GM19351 (cell line): ENCODE data around the gene LMNB1.
"Not testable (repeated sequence)": the region's sequence is repeated elsewhere in the genome, so short reads cannot be mapped to it uniquely, and the experiment has no call there.

Source experiments
- ATAC-seq: cut with Tn5 transposase; IDR thresholded peaks from one replicate; pipeline ENCODE4 v1.9.1; 2021; ENCODE audit warnings: mild to moderate bottlenecking, moderate library complexity; ENCODE audit not compliant: unreplicated experiment

The LMNB1 gene

DNA sequence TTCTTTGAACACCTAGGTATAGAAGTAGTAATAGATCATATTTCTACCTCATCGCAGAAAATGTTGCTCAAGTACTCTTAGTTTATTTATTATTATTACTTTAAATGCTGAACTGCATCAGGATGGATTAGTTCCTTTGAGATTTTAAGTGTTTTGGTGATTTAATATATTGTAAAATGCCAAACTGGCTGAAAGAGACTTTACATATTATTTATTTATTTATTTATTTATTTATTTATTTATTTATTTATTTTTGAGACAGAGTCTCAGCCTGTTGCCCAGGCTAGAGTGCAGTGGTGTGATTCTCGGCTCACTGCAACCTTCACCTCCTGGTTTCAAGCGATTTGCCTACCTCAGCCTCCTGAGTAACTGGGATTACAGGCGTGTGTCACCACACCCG lies 42.3 kb downstream of the LMNB1 start:
- ATAC-seq = no peak

DNA sequence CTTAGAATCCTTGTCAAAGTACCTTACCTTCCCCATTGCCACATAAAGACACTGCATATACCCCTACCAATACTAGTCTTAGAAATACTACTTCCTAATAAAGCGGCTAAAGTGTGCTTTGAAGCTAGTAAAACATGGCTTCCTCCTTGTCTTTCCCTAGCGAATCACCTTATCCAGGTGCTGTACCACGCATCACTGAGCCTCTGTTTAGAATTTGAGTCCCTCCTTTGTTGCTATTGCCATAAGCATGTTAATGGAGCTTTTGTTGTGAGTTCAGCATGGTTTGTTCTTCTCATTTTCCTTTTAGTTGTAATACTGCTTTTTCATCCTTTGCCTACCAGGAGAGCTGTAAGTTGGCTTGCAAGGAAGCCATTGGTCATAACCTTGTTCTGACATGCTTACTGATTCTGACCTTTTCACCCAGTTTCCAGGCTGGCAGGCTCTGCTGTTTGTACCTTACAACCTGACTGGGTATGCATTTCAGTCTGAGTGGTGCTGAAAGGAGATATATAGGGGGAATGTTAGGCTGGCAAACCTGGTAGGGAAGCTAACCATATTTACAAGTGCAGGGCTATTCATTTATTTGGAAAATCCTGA lies 49.8 kb downstream of the LMNB1 start:
- ATAC-seq = no peak

DNA sequence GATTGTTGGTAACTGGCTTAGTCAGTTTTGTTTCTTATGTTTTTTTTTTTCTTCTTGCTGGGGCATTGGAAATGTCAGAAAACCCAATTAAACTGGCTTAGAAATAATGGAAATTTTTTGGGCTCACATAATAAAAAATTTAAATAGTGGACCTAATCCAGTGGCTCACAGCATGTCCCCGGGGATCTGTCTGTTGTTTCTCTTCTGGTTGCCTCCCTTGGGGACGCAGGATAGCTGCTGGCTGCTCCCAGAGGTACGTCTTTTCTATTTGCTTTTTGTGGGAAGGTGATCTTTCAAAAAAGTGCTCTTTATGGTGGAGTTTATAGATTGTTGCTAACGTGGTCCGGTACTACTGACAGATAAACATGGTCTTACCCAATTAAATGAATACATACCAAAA lies 52.2 kb downstream of the LMNB1 start:
- ATAC-seq = no peak

DNA sequence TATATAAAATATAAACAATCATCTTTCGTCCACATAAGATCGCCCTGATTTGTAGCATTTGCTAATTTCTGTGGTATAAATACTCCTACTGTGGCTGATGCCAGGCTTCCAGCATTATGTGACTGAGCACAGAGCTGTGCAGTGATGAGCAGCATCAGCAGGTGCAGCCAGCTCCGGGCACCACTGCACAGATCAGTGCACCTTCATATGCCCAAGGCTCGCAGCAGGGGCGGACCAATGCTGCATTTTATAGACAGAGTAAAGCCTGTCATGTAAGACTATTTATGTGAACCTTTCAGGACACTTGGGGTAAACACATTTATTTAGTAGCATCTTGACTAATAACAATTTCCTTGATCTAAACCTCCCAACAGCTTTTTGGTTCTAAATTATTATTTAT lies 53.1 kb downstream of the LMNB1 start:
- no peak for ATAC-seq

DNA sequence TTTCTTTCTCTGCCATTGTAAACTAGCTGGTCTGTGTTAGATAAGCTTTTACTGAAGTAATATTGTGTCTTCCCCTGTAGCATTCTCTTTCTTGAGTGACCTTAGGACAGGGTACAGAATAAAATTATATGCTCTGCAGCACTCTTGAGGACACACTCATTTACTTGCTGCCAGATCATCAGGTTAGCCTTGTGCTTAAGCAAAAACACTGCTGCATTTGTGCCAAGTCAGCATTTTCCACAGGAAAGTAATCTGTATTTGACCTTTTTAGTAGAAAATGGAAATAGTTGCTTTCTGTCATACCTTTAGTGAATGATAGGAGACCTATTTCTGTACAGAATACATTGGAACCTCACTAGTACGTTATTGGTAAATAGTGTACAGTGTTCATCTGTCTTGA lies 54.2 kb downstream of the LMNB1 start:
- ATAC-seq = no peak

DNA sequence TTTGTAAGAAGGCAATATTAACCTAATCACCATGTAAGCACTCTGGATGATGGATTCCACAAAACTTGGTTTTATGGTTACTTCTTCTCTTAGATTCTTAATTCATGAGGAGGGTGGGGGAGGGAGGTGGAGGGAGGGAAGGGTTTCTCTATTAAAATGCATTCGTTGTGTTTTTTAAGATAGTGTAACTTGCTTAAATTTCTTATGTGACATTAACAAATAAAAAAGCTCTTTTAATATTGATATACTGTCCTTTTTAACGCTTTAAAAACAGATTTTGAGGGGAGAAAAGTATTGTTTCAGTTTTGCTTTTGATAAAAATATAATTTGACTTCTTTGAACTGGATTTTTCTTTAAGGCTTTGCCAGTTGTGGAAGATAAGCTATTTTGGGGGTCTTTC lies 59.8 kb downstream of the LMNB1 start:
- ATAC-seq = no peak

DNA sequence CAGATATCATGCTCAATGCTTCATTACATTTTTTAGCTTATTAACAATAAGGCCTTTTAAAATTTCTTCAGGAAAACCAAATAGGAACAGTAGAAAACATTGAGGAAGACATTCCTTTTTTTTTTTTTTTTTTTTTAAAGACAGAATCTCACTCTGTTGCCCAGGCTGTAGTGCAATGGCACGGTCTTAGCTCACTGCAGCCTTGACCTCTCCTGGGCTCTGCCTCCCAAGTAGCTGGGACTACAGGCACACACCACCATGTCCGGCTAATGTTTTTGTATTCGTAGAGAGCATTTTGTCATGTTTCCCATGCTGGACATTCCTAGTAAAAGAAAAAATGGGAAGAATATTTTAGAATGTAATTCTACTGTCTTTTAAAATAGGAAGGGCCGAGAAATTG lies 60.3 kb downstream of the LMNB1 start:
- no peak for ATAC-seq

DNA sequence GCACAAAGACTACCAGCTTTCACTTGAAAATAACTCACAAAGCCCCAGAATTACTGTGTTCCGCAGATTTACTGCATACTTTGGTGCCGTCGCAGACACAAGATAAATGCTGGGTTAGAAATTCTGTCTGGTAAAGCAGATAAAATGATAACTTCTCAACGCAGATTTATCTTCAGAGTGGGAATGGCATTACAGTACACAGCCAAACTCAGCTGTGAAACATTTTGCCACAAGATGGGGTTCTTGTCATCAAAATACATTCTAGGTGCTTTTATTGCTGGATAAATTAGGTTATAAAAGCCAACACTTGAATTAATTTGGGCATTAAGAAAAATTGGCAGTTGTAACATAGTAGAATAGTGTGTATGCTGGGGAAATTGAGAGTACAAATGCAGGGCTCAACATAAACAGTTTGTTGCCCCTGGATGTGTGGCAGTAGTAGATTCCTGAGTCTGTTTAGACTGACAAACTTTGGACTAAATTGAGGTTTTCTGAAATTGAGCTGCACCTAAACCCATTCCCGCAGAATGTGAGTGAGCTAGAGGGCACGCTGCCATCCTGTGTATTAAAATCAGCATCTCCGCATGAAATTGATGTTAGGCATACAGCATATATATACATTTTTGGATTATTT lies 61.1 kb downstream of the LMNB1 start:
- no peak for ATAC-seq

DNA sequence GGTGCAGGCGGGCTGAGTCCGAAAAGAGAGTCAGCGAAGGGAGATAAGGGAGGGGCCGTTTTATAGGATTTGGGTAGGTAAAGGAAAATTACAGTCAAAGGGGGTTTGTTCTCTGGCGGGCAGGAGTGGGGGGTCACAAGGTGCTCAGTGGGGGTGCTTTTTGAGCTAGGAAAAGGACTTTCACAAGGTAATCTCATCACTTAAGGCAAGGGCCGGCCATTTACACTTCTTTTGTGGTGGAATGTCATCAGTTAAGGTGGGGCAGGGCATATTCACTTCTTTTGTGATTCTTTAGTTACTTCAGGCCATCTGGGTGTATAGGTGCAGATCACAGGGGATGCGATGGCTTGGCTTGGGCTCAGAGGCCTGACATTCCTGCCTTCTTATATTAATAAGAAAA lies 62.5 kb downstream of the LMNB1 start:
- not testable (repeated sequence) for ATAC-seq

DNA sequence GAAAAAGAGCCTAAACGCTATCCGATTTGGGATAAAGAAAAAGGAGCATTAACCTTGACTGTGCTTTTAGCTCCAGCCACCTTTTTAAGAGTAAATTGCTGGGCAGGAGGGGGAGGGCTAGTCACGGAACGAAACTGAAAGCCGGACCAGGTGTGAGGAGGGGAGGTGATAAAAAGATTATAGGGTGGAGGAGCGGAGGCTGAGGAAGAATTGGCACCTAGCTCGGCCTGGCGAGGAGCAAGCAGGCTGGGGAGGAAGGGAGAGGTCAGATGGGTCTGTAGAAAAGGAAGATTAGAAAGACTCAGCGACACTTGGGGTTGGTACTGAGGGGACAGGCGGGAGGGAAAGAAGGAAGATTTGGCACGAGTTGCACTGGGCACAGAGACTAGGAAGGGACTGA lies 66.4 kb downstream of the LMNB1 start:
- ATAC-seq = not testable (repeated sequence)

DNA sequence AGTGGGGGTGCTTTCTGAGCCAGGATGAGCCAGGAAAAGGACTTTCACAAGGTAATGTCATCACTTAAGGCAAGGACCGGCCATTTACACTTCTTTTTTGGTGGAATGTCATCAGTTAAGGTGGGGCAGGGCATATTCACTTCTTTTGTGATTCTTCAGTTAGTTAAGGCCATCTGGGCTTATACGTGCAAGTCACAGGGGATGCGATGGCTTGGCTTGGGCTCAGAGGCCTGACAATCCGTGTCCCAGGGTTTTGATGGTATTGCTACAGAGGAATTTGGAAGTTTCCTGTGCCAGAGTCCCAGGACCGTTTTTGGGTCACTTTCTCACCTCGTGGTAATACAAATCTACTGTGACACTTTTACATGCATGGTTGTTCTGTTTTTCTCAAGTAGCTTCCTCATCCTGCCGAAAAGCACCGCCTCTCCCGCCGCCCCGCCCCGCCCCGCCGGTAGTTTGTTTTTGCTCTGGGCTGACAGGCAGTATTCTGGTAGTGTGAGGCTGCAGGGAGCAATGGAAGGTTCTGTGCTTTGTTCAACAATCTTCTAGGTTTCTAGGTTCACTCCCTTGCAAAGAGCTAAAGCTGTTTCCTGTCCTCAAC lies 68.6 kb downstream of the LMNB1 start:
- ATAC-seq = peak; percentile 98

DNA sequence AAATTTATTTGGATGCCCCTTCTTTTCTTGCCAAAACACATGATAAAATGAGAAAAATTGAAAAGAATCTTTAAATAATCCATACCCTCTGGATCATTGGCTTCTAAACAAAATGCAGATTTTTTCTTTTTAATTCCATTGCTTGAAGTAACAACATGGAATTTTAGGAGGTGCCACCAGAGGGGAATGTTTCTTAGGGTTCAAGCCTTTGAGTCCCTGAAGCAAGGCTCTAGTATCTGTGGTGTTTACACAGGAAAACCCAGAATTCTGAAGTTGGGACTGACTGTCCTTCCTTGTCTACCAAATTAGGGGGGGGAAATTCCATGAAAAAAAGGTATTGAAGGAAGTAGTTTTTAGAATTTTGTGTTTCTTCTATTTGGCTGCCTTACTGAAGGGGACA lies 69.4 kb downstream of the LMNB1 start:
- ATAC-seq = no peak

DNA sequence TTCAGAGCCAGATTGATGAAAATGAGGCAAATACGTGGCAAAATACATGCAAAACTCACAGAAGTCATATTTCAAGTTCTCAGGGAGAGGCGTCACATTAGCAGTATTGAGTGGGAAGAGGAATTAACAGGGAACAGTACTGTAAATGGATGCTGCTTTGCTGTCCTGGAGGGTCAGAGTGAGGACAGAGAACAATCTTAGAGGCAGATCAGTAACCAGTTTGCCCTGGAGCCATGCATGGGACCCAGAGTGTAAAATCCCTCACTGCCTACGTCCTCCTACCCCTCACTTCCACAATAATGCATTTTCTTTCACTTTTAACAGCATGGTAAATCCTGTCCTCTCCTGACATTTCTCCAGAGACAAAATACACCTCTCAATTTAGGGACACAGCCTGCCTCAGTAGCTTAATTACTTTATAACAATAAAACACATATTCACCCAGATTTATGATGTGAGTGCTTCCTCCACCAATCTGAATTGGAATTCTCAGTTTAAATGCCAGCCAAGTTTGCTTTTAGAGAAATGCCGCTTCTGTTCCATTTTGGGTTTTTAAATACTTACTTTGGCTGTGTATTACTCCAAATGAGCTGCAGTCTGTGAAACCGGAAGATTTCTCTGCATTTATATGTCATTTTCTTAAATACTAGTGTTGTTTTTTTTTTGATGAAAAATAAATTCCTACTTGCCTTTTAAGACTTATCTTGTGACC lies 70.0 kb downstream of the LMNB1 start:
- ATAC-seq = no peak

DNA sequence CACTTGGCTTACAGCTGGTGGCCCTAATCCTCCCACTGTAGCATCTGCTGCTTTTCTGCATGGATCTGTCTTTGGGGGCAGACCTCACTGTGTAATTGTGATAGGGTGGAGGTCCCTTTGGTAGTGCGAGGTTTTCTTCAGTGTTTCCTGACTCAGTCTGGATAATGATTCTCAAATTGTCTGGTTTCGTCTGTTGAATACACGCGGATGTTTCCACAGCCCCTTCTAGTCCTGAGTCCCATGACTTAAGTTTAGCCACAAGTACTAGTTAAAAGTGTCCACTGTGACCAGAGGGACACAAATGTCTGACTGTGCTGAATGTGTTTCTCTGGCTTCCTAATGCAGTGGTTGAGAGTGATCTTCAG lies 70.5 kb downstream of the LMNB1 start:
- ATAC-seq = no peak

DNA sequence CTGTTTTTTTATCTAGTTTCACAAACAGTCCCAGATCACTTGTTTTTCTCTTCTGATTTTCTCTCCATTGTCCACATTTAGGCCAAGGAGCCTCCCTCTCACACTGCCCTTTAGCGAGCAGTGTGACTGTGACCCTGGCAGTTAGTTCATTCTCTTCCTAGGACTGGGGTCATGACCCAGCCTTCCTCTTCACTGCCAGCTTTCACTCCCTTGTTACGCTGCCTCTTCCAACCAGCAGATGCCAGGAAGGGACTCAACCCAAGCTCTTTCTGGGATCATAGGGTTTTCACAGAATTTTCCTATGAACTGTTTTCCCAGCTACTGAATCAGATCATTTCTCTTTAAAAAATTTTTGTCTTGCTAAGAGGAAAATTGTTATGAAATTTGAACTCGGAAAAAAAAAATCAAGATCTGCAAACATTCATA lies 70.9 kb downstream of the LMNB1 start:
- no peak for ATAC-seq

DNA sequence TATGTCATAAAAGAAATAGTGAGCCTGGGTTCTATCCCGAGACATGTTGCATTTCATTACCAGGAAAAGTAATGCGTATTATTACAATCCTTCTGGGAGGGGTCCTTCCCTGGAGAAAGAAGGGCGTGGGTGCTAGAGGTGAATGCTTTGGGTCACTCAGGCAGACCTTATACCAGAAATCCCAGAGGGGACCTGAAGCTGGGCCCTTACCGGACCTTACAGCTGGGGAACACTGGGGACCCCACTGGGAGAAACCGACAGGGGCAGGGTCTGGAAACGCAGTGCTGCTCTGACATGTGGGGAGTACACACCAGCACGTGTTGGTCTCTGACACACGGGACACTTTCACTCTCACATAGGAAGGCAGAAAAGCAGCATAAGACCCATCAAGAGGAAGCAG lies 71.3 kb downstream of the LMNB1 start:
- no peak for ATAC-seq

DNA sequence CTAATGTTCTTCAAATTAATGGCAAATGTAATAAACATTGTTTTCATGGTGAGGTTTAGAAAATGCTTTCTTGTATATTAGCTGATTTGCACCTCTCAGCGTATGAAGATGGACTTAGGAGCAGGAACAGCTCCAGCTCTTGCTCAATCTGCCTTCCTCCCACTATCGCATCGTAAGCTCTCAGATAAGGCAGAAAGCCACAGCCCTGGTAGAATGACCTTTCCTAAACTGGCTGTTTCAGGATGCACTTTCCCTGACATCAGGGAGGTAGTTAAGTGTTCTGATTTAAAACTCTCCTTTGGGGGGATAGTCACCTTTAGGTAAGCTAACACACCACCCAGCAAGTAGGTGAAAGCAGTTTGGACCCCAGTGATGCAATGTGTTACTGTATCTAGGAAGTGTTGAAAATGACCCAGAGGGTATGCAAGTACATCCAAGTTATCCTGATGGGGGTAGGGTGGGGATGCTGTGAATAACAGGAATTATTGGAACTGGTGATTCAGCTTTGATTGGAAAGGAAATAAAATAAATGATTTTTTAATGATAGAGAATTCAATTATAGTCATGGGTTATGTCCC lies 72.3 kb downstream of the LMNB1 start:
- no peak for ATAC-seq

DNA sequence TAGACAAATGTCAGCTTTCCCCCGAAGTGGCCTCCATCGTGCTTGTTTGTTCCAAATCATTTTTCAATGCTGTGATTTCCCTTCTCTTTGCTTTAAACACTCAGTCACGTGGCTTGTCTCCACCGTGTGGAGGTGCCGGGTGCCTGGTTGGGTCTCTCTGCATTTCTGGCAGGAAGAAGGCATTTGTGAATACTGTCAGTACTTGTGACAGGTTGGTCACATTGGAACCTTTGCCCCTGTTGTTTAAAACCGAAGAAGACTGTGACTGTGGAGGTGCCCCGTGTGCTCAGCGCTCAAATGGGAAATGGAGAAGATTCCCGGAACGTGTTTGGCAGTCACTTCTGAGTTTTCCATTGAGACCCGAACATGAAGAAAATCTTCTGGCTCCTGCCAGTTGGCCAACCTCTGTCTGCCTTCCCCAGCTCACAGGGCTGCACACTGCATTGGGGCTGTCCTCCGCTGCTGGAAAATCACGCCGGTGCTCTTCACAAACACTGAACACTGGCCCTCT lies 74.6 kb downstream of the LMNB1 start:
- ATAC-seq = no peak

DNA sequence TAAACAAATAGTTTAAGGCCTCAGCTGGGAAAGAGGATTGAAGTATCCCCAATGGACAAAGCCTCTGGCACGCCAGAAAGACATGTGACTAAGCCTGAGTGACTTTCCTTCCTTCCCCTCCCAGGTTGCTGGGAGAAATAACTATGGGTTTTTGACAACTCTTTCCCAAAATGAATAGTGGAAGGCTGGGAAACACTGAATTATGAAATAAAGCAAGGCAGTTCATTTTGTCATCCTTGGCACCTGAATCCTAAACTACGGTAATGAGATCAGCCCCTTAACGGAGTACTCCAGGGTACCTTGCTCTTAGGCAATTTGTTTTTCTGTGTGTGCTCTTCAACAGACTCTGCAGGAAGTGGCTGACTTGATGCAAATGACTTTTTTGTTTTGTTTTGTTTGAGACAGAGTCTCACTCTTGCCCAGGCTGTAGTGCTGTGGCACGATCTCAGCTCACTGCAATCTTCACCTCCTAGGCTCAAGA lies 75.2 kb downstream of the LMNB1 start:
- ATAC-seq = peak; percentile 89

DNA sequence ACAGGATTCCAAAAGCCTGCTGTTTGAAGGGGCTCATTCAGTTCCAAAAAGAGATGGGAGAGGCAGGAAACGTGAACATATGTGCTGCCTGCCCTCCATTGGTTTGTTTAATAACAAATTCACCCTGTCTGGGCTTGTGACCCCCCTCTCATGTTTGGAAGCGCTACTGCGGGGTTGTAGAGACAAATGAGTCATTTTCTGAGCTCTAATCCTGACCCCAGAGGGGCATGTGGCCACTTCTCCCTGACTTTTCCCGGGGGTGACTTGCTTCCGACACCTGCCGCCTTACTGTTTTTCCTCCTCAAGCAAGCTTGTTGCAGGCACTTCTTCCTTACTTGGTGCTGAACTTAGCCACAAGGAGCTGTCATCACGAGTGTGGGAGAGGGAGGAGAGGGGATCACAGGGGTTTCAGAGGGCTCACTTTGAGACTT lies 75.9 kb downstream of the LMNB1 start:
- ATAC-seq = no peak

DNA sequence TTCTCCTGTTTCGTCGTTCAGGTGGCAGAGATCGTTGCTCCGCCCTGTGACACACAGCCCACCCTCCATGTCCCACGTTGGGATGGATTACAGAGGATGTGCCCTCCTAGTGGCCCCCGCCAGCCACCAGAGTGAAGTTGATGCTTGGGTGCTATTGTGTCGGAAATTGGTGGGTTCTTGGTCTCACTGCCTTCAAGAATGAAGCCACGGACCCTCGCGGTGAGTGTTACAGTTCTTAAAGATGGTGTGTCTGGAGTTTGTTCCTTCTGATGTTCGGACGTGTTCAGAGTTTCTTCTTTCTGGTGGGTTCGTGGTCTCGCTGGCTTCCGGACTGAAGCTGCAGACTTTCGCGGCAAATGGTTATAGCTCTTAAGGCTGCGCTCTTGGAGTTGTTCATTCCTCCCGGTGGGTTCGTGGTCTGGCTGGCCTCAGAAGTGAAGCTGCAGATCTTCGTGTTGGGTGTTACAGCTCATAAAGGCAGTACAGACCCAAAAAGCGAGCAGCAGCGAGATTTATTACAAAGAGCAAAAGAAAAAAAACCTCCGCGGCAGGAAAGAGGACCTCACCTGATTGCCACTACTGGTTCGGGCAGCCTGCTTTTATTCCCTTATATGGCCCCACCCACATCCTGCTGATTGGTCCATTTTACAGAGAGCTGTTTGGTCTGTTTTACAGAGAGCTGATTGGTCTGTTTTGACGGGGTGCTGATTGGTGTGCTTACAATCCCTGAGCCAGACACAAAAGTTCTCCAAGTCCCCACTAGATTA lies 76.8 kb downstream of the LMNB1 start:
- not testable (repeated sequence) for ATAC-seq
